ENCODE data around the gene DCC. TPM values are rescaled to one million over a fixed set of nuclear protein-coding genes. Genes with fewer than 3 reads are reported as not detected.

Gene DCC
- total RNA-seq, 1 experiment from 2014 or later: not detected

GRCh38 chr18:53387581-53387980 lies 1047.6 kb downstream of the DCC start:
- no peaks in the 10 kb centered on the region for H3K4me1 ChIP-seq (ENCODE audit: insufficient read depth, low read length)
- no TSS peak for BruUV-seq (replicated peaks)
- no peak for TF ChIP-seq CTCF (conservative IDR thresholded peaks at IDR 0.05; ENCODE audit: low read depth, low read length)
- TF ChIP-seq EZH2 (IDR thresholded peaks at IDR 0.05; ENCODE audit: low read length, unreplicated experiment): no peak
- TF ChIP-seq EZH2phosphoT487 (IDR thresholded peaks at IDR 0.05; ENCODE audit: borderline replicate concordance, low read length): no peak
- CTCF ChIA-PET: no interaction called here
- no peak overlapping the region for H3K27ac ChIP-seq (ENCODE audit: low read length)
- H3K4me3 ChIP-seq (ENCODE audit: low read length): no peak overlapping the region
- H3F3A ChIP-seq (ENCODE audit: low read length, unreplicated experiment): no peaks in the 10 kb centered on the region
- no peaks in the 10 kb centered on the region for H3K27me3 ChIP-seq (ENCODE audit: low read length)
- POLR2A ChIA-PET (ENCODE audit: unreplicated experiment): no interaction called here
- intact Hi-C loops (cut with micrococcal nuclease): no loop called here
- H4K20me1 ChIP-seq (ENCODE audit: low read length): no peaks in the 10 kb centered on the region
- ATAC-seq (no peak), DNase-seq (no peak)
- no peak overlapping the region for H3K9ac ChIP-seq (ENCODE audit: low read length)
- no peaks in the 10 kb centered on the region for H3K36me3 ChIP-seq (ENCODE audit: low read depth, low read length)
- no peak overlapping the region for H3K4me2 ChIP-seq (ENCODE audit: low read length)
- H3K9me3 ChIP-seq (ENCODE audit: low read length): no peaks in the 10 kb centered on the region
- H2AFZ ChIP-seq (ENCODE audit: low read length): no peak overlapping the region
- H3K79me2 ChIP-seq (ENCODE audit: low read length): no peaks in the 10 kb centered on the region
- no peaks in the 10 kb centered on the region for H3K9me2 ChIP-seq (replicated peaks; ENCODE audit: low read length)

GRCh38 chr18:53402670-53403069 lies 1062.7 kb downstream of the DCC start:
- intact Hi-C loops (cut with micrococcal nuclease): no loop called here
- Histone ChIP-seq H3K27me3 (ENCODE audit: low read length) (peaks cover under 1% of the 10 kb centered on the region; the same call in 1 of the 2 replicates), H3K27ac (ENCODE audit: low read length) (no peak overlapping the region), H3K4me3 (ENCODE audit: low read length) (no peak overlapping the region), H3K4me1 (ENCODE audit: insufficient read depth, low read length) (no peaks in the 10 kb centered on the region), H4K20me1 (ENCODE audit: low read length) (no peaks in the 10 kb centered on the region), H3K4me2 (ENCODE audit: low read length) (no peak overlapping the region), H3K9me3 (ENCODE audit: low read length) (no peaks in the 10 kb centered on the region), H3K9me2 (replicated peaks; ENCODE audit: low read length) (no peaks in the 10 kb centered on the region), H2AFZ (ENCODE audit: low read length) (no peak overlapping the region), H3K36me3 (ENCODE audit: low read depth, low read length) (no peaks in the 10 kb centered on the region), H3K9ac (ENCODE audit: low read length) (no peak overlapping the region), H3K79me2 (ENCODE audit: low read length) (no peaks in the 10 kb centered on the region), H3F3A (ENCODE audit: low read length, unreplicated experiment) (no peaks in the 10 kb centered on the region)
- POLR2A ChIA-PET (ENCODE audit: unreplicated experiment): no interaction called here
- TF ChIP-seq EZH2phosphoT487 (IDR thresholded peaks at IDR 0.05; ENCODE audit: borderline replicate concordance, low read length) (no peak), EZH2 (IDR thresholded peaks at IDR 0.05; ENCODE audit: low read length, unreplicated experiment) (no peak), CTCF (conservative IDR thresholded peaks at IDR 0.05; ENCODE audit: low read depth, low read length) (no peak)
- ATAC-seq (no peak), DNase-seq (no peak)
- CTCF ChIA-PET: no interaction called here
- no TSS peak for BruUV-seq (replicated peaks)

- Histone ChIP-seq H4K20me1 (ENCODE audit: low read length) (no peaks in the 10 kb centered on the region), H3K36me3 (ENCODE audit: low read depth, low read length) (no peaks in the 10 kb centered on the region), H3K27ac (ENCODE audit: low read length) (no peak overlapping the region), H3K4me1 (ENCODE audit: insufficient read depth, low read length) (no peaks in the 10 kb centered on the region), H3K9ac (ENCODE audit: low read length) (no peak overlapping the region), H2AFZ (ENCODE audit: low read length) (no peak overlapping the region), H3F3A (ENCODE audit: low read length, unreplicated experiment) (no peaks in the 10 kb centered on the region), H3K4me3 (ENCODE audit: low read length) (no peak overlapping the region), H3K9me2 (replicated peaks; ENCODE audit: low read length) (no peaks in the 10 kb centered on the region), H3K79me2 (ENCODE audit: low read length) (no peaks in the 10 kb centered on the region), H3K4me2 (ENCODE audit: low read length) (no peak overlapping the region), H3K9me3 (ENCODE audit: low read length) (no peaks in the 10 kb centered on the region), H3K27me3 (ENCODE audit: low read length) (peaks cover 18% of the 10 kb centered on the region)
- intact Hi-C loops (cut with micrococcal nuclease): no loop called here
- BruUV-seq (replicated peaks): no TSS peak
- ATAC-seq (no peak), DNase-seq (no peak)
- CTCF ChIA-PET: no interaction called here
- POLR2A ChIA-PET (ENCODE audit: unreplicated experiment): no interaction called here
- TF ChIP-seq EZH2phosphoT487 (IDR thresholded peaks at IDR 0.05; ENCODE audit: borderline replicate concordance, low read length) (no peak), EZH2 (IDR thresholded peaks at IDR 0.05; ENCODE audit: low read length, unreplicated experiment) (no peak), CTCF (conservative IDR thresholded peaks at IDR 0.05; ENCODE audit: low read depth, low read length) (no peak)
Measured at GRCh38 chr18:53408271-53408670, 1068.3 kb downstream of the DCC start.

Data from PC-3 (cell line).